Activated CD8-positive, alpha-beta memory T cell treated with anti-CD3 and anti-CD28 coated beads, Interleukin-2, amount 10 ng/mL, durations not matched to agents 7 days and 5 days (primary cell): ENCODE data around the gene ARHGEF10L. TPM values are rescaled to one million over a fixed set of nuclear protein-coding genes. Genes with fewer than 3 reads are reported as not detected.

ENCODE experiments used
- ATAC-seq: fragments of 150-1000 bp; cut with Tn5 transposase; one replicate; pipeline ENCODE4 v1.10.0; 2021; ENCODE audit warnings: moderate library complexity
- CTCF ChIA-PET: fragments of 350-600 bp; sonication (Branson Sonifier 250); formaldehyde crosslinking; loops from one replicate; lab custom pipeline; 2021; ENCODE audit warnings: antibody characterized with exemption; lab: Charles Lee
- DNase-seq: peaks from one replicate; pipeline ENCODE4 v3.0.0-alpha.2; 2020
- H3K27ac Mint-ChIP-seq: one replicate; pipeline ENCODE4 v1.8.0; 2021; ENCODE audit warnings: mild to moderate bottlenecking, mixed read lengths
- H3K27me3 Mint-ChIP-seq: one replicate; pipeline ENCODE4 v1.8.0; 2021; ENCODE audit warnings: mixed read lengths
- H3K36me3 Mint-ChIP-seq: one replicate; pipeline ENCODE4 v1.8.0; 2021; ENCODE audit warnings: mild to moderate bottlenecking, mixed read lengths
- H3K4me1 Mint-ChIP-seq: one replicate; pipeline ENCODE4 v1.8.0; 2021; ENCODE audit warnings: mixed read lengths
- H3K4me3 Mint-ChIP-seq: one replicate; pipeline ENCODE4 v1.8.0; 2021; ENCODE audit warnings: mild to moderate bottlenecking, moderate library complexity, mixed read lengths
- H3K9me3 Mint-ChIP-seq: one replicate; pipeline ENCODE4 v1.8.0; 2022; ENCODE audit warnings: low read depth, mixed read lengths
- total RNA-seq, 2 experiments: library from RNA; stranded (reverse); gene quantifications; one replicate each; pipeline ENCODE4 v1.2.3, GENCODE V29; 2021

The ARHGEF10L gene
- total RNA-seq, 2 experiments from 2014 or later = not detected

DNA sequence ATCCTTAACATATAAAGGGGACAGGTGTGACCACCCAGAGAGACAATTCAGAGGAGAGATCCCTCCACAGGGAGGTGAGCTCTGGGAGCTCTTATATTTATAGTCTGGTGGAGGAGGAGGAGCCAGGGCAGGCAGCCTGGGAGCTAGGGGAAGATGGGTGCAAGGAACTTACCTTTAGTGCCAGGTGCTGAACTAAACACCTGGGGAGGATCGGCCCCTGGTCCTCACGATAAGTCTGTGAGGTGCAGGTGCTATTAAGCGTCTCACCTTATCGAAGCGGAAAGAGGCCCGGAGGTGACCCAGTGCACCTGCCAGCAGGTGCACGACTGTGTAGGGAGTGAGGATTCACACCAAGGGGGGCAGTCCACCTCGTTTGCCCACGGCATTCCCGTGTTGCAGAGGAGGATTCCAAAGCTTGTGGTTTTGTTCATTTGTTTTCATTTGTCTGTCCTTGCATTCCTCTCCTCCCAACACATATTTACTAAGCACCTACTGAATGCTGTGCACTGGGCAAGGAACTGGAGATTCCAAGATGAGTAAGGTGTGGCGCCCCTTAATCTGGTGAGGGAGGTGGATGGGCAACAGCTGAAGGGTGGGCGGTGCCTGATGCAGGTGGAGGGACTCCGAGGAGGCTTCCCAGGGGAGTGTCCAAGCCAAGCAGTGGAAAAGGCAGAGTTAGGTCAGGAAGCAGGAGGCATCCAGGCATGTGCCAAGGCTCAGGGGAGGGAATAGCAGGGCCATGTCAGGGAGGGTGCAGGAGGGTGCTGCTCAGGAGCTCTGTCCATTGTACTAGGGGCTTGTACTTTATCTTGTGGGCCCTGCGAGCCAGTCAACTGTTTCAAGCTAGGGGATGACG lies 11.5 kb downstream of the ARHGEF10L start:
- DNase-seq (no peak), ATAC-seq (no peak)
- CTCF ChIA-PET = interaction anchor here (1.1 kb wide), 1 partner anchor 56 kb away, joined by 3 read pairs; no protein-coding TSS in a partner anchor
- H3K4me3 Mint-ChIP-seq = no peak overlapping the region
- H3K4me1 Mint-ChIP-seq = no peaks in the 10 kb centered on the region
- no peaks in the 10 kb centered on the region for H3K36me3 Mint-ChIP-seq
- no peak overlapping the region for H3K27ac Mint-ChIP-seq
- no peaks in the 10 kb centered on the region for H3K9me3 Mint-ChIP-seq
- H3K27me3 Mint-ChIP-seq = peaks cover 28% of the 10 kb centered on the region

DNA sequence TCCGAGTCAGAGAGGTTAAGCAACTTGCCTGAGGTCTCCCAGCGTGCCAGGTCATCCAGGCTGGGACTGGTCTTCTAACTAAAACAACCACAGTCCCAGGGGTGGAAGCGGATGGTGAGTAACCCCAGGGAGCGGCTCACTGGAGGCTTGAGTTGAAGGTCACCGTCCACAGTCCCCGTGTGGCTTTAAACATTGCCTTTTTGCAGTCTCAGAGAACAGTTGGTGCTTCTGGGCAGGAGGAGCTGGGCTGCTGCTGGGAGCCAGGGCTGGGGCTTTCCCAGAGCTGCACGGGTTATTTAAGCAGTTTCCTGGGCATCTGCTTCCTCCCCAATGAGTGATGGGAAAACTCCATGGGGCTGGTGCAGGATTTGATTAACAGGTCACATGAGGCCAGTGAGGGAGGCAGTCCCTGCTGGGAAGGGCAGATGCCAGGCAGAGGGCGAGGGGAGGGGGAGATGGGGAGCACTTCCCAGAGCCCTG lies 12.3 kb downstream of the ARHGEF10L start:
- Mint-ChIP-seq H3K4me1 (no peaks in the 10 kb centered on the region), H3K27ac (no peak overlapping the region), H3K36me3 (no peaks in the 10 kb centered on the region), H3K9me3 (no peaks in the 10 kb centered on the region), H3K4me3 (no peak overlapping the region), H3K27me3 (peaks cover 20% of the 10 kb centered on the region)
- DNase-seq = no peak
- CTCF ChIA-PET = interaction anchor here (1.1 kb wide), 1 partner anchor 55 kb away, joined by 3 read pairs; no protein-coding TSS in a partner anchor
- ATAC-seq = no peak

DNA sequence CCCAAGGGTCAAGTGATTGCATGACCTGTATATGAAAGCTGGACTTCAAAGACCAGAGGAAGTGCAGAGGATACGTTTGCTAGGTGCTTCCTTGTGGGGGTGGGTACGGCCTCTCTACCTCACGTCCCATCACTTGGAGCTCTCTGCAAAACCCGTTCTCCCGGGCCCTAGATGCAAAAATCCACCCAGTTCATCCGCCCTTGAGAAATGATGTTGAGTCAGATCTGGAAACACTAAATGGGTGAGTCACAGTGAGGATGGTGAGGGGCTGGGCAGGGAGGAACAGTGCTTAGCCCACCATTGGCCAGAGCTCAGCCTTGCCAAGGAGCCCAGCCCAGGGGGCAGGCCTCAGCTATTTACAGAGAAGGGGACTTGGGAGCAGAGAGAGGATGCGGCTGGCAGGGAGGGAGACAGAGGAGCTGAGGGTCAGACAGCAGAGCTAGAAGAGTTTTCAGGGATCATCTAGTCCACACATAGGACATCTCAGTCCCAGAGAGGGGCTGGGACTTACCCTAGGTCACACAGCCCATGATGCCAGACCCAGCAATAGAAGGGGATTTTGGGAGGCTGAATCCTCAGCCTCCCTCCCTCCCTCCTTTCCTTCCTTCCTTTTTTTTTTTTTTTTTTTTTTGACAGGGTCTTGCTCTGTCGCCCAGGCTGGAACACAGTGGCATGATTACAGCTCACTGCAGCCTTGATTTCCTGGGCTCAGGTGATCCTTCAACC lies 14.6 kb downstream of the ARHGEF10L start:
- no peaks in the 10 kb centered on the region for H3K4me1 Mint-ChIP-seq
- no peak overlapping the region for H3K4me3 Mint-ChIP-seq
- CTCF ChIA-PET = interaction anchor here (0.7 kb wide), 1 partner anchor 43 kb away, joined by 4 read pairs; no protein-coding TSS in a partner anchor
- peaks cover 16% of the 10 kb centered on the region for H3K27me3 Mint-ChIP-seq
- DNase-seq (no peak), ATAC-seq (no peak)
- H3K36me3 Mint-ChIP-seq = no peaks in the 10 kb centered on the region
- no peaks in the 10 kb centered on the region for H3K9me3 Mint-ChIP-seq
- no peak overlapping the region for H3K27ac Mint-ChIP-seq

- Mint-ChIP-seq H3K9me3 (no peaks in the 10 kb centered on the region), H3K36me3 (no peaks in the 10 kb centered on the region), H3K4me1 (no peaks in the 10 kb centered on the region), H3K27me3 (peaks cover 13% of the 10 kb centered on the region), H3K4me3 (no peak overlapping the region), H3K27ac (no peak overlapping the region)
- CTCF ChIA-PET = interaction anchor here (0.7 kb wide), 1 partner anchor 44 kb away, joined by 4 read pairs; no protein-coding TSS in a partner anchor
- DNase-seq (no peak), ATAC-seq (no peak)
Observed at GRCh38 chr1:17554954-17555353, 15.5 kb downstream of the ARHGEF10L start.

GRCh38 chr1:17557986-17558385 lies 18.5 kb downstream of the ARHGEF10L start:
- no peak for DNase-seq
- H3K36me3 Mint-ChIP-seq = no peaks in the 10 kb centered on the region
- H3K4me1 Mint-ChIP-seq = no peaks in the 10 kb centered on the region
- no peaks in the 10 kb centered on the region for H3K9me3 Mint-ChIP-seq
- CTCF ChIA-PET = interaction anchor here (1.1 kb wide), 1 partner anchor 55 kb away, joined by 3 read pairs; no protein-coding TSS in a partner anchor
- ATAC-seq = no peak
- no peak overlapping the region for H3K27ac Mint-ChIP-seq
- H3K27me3 Mint-ChIP-seq = peaks cover 3% of the 10 kb centered on the region
- no peak overlapping the region for H3K4me3 Mint-ChIP-seq

DNA sequence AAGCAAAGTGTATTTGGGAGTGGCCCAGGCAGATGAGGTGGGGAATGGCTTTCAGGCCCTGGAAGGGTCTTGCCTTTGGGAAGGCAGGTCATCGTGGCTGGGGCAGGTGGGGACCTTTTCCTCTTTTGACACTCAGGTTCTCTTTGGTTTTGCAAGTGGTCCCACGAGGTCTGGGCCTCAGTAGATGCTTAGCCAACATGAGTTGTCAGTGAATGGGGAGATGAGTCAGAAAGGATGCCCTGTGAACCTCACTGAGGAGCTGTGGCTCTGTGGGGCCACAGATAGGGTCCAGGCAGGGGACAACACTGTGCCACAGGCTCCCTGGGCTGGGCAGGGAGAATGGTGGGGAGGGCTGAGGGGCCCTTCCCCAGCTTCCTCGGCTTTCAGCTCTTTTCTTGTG lies 19.0 kb downstream of the ARHGEF10L start:
- ATAC-seq (no peak), DNase-seq (no peak)
- Mint-ChIP-seq H3K27ac (no peak overlapping the region), H3K4me1 (no peaks in the 10 kb centered on the region), H3K4me3 (no peak overlapping the region), H3K27me3 (peaks cover 2% of the 10 kb centered on the region), H3K9me3 (no peaks in the 10 kb centered on the region), H3K36me3 (no peaks in the 10 kb centered on the region)
- CTCF ChIA-PET = interaction anchor here (1.1 kb wide), 1 partner anchor 56 kb away, joined by 3 read pairs; no protein-coding TSS in a partner anchor

DNA sequence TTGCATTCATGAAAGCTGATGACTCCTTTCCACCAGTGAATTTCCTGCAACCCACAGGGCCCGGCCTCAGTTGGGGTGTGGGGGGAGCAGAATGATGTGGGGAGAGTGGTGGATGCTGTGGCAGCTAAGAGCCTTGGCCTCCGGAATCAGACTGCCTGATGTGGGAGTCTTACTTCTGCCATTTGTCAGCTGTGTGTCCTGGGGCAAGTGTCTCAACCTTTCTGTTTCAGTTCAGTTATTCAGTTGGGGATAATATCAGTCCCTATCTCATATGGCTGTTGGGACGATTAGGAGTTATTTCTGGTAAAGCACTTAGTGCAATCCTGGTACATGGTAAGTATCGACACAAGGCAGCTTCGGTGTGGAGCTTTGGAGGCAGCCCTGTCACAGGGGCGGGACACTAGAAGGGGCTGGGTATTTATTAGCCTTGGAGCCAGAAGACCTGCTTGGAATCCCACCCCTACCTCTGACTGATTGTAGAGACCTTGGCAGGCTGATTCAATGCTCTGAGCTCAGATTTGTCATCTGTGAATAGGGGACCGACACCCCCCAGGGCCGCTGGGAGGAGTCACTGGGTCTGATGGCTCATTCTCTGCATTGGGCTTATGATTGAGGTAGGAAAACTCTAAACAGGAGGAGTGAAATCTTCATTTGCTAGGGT lies 19.6 kb downstream of the ARHGEF10L start:
- ATAC-seq = no peak
- no peaks in the 10 kb centered on the region for H3K4me1 Mint-ChIP-seq
- no peaks in the 10 kb centered on the region for H3K36me3 Mint-ChIP-seq
- H3K4me3 Mint-ChIP-seq = no peak overlapping the region
- H3K27me3 Mint-ChIP-seq = peaks cover 1% of the 10 kb centered on the region
- no peak for DNase-seq
- CTCF ChIA-PET = interaction anchor here (1.1 kb wide), 1 partner anchor 56 kb away, joined by 3 read pairs; no protein-coding TSS in a partner anchor
- no peaks in the 10 kb centered on the region for H3K9me3 Mint-ChIP-seq
- no peak overlapping the region for H3K27ac Mint-ChIP-seq

GRCh38 chr1:17559615-17560419 lies 20.3 kb downstream of the ARHGEF10L start:
- Mint-ChIP-seq H3K27ac (no peak overlapping the region), H3K36me3 (no peaks in the 10 kb centered on the region), H3K4me1 (no peaks in the 10 kb centered on the region), H3K4me3 (no peak overlapping the region), H3K9me3 (no peaks in the 10 kb centered on the region), H3K27me3 (no peaks in the 10 kb centered on the region)
- CTCF ChIA-PET = no interaction called here
- DNase-seq (no peak), ATAC-seq (no peak)

- Mint-ChIP-seq H3K4me3 (no peak overlapping the region), H3K9me3 (no peaks in the 10 kb centered on the region), H3K27me3 (no peaks in the 10 kb centered on the region), H3K27ac (no peak overlapping the region), H3K36me3 (no peaks in the 10 kb centered on the region), H3K4me1 (no peaks in the 10 kb centered on the region)
- ATAC-seq = no peak
- no peak for DNase-seq
- CTCF ChIA-PET = no interaction called here
Observed at GRCh38 chr1:17561247-17561548, 21.7 kb downstream of the ARHGEF10L start.

DNA sequence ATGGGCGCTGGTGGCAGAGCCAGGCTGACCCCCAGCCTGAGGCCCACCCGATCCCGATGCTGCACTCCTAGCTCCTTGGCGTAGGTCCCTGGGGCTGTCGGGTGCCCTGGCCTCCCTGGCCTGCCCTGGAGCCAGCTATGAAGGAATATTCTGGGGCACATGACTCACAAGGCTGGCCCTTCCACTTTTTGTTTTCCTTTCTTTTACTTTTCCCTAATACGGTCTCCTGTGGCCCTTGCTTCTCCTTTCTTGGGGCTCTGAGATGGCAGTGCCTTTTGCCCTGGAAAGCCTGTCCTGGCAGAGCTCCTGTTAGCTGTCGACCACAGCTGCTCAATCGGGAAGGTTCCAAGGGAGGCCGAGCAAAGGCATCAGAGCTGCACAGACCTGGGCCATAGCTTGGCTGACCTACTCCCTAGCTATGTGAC lies 22.1 kb downstream of the ARHGEF10L start:
- DNase-seq (no peak), ATAC-seq (no peak)
- H3K9me3 Mint-ChIP-seq = no peaks in the 10 kb centered on the region
- no peak overlapping the region for H3K27ac Mint-ChIP-seq
- H3K27me3 Mint-ChIP-seq = no peaks in the 10 kb centered on the region
- H3K36me3 Mint-ChIP-seq = no peaks in the 10 kb centered on the region
- H3K4me1 Mint-ChIP-seq = no peaks in the 10 kb centered on the region
- no peak overlapping the region for H3K4me3 Mint-ChIP-seq
- CTCF ChIA-PET = no interaction called here

DNA sequence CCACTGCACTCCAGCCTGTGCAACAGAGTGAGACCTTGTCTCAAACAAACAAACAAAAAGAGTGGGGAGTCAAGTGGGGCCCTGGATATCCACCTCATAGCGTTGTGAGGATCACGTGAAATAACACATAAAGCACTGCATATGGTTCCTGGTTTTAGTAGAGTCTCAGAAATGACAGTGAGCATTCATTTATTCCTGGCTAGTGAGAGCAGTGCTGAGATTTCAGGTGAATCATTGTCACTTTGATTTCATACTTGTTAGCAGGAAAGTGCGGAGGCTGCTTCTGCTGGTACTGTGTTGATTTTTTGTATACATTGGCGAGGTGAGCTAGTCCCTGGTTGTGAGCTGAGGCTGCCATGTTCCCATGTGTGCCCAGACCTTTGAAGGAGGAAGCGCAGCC lies 22.9 kb downstream of the ARHGEF10L start:
- Mint-ChIP-seq H3K9me3 (no peaks in the 10 kb centered on the region), H3K27ac (no peak overlapping the region), H3K27me3 (no peaks in the 10 kb centered on the region), H3K4me3 (no peak overlapping the region), H3K36me3 (no peaks in the 10 kb centered on the region), H3K4me1 (no peaks in the 10 kb centered on the region)
- DNase-seq = no peak
- ATAC-seq = no peak
- CTCF ChIA-PET = no interaction called here

DNA sequence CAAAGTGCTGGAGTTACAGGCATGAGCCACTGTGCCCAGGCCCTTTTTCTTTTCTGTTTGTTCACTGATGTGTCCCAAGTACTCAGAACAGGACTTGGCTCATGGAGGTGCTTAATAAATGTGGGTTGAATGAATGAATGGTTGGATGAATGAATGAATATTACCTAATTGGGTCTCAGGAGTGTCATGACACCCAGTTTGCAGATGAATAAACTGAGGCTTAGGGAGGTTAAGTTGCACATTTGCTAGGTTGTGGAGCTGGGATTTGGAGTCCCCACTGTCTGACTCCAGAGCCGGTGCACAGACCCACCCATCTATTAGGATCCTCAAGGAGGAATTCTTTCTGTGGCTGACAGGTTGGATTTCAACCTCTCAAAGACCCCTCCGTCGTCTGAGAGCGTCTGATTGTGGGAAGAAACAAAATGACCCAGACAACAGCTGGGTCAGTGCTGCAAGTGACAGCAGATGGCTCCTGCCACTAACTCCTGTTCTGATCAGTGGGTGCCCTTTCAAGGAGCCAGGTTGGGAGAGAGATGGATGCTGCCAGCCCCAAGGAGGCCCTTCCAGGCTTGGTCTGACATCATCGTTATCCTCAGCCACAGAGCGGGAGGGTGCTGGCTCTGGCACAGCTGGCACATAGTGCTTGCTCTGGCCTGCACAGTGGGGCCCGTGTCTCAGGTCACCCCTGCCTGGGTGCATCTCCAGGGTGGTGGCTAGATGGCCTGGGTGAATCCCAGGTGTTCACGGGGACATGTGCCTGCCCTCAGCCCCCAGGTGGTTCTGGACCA lies 24.2 kb downstream of the ARHGEF10L start:
- no peaks in the 10 kb centered on the region for H3K4me1 Mint-ChIP-seq
- no peak overlapping the region for H3K27ac Mint-ChIP-seq
- ATAC-seq (no peak), DNase-seq (no peak)
- H3K36me3 Mint-ChIP-seq = no peaks in the 10 kb centered on the region
- H3K27me3 Mint-ChIP-seq = no peaks in the 10 kb centered on the region
- CTCF ChIA-PET = no interaction called here
- H3K9me3 Mint-ChIP-seq = no peaks in the 10 kb centered on the region
- H3K4me3 Mint-ChIP-seq = no peak overlapping the region
